GM13976 (cell line): ENCODE data around the gene INSL4.

Experiments
- DNase-seq: peaks from one replicate; pipeline ENCODE4 v3.0.0; 2012; ENCODE audit warnings: low spot score
- CTCF ChIP-seq: IDR thresholded peaks from 2 replicates; pipeline ENCODE4 v1.5.1; 2012; ENCODE audit warnings: borderline replicate concordance, mild to moderate bottlenecking; ENCODE audit not compliant: insufficient read depth; ENCODE audit errors: extremely low read depth, missing control alignments, control extremely low read depth
- in situ Hi-C: fragments of 300-500 bp; cut with MboI; formaldehyde crosslinking; loops from one replicate; pipeline ENCODE4 v1.12.0; 2022; ENCODE audit warnings: low sequenced_read_pairs, mixed read lengths, inconsistent platforms; ENCODE audit not compliant: unreplicated experiment

The INSL4 gene

GRCh38 chr9:5193345-5193744, 37.9 kb upstream of the INSL4 start:
- in situ Hi-C loops = loop anchor here (25.0 kb wide), 1 partner anchor 219 kb away; no protein-coding TSS in a partner anchor
- no peak for DNase-seq
- no peak for TF ChIP-seq CTCF

- TF ChIP-seq CTCF = no peak
- in situ Hi-C loops = loop anchor here (25.0 kb wide), 1 partner anchor 217 kb away; no protein-coding TSS in a partner anchor
- DNase-seq = no peak
Measured at GRCh38 chr9:5195463-5195862, 35.8 kb upstream of the INSL4 start.

GRCh38 chr9:5205071-5205470, 26.1 kb upstream of the INSL4 start:
- in situ Hi-C loops = no loop called here
- no peak for DNase-seq
- TF ChIP-seq CTCF = no peak

- no peak for TF ChIP-seq CTCF
- no peak for DNase-seq
- in situ Hi-C loops = no loop called here
Measured at GRCh38 chr9:5230554-5230953, 665 bp upstream of the INSL4 start.

- no peak for TF ChIP-seq CTCF
Measured at GRCh38 chr9:5263351-5264218, 32.4 kb downstream of the INSL4 start.

GRCh38 chr9:5264219-5264595, 33.0 kb downstream of the INSL4 start:
- no peak for DNase-seq
- TF ChIP-seq CTCF = no peak
- in situ Hi-C loops = no loop called here

More at GRCh38 chr9:5263351-5264218, 32.4 kb downstream of the INSL4 start:
- DNase-seq = no peak
- in situ Hi-C loops = no loop called here
